Panc1 (cell line): Measurements from ENCODE around the gene USB1. TPM values are rescaled to one million over a fixed set of nuclear protein-coding genes. Genes with fewer than 3 reads are reported as not detected.
"Not testable (repeated sequence)": the region's sequence is repeated elsewhere in the genome, so short reads cannot be mapped to it uniquely, and the experiment has no call there.

Experiments used
- ATAC-seq: fragments of 200-7000 bp; cut with Tn5 transposase; 2 replicates; pipeline ENCODE4 v1.9.1; 2020; ENCODE audit warnings: mild to moderate bottlenecking, moderate library complexity
- BruUV-seq: library from RNA; stranded (reverse); fragments of 400-500 nt; replicated peaks from 2 replicates; lab custom pipeline; 2021; lab: Mats Ljungman, UMichigan
- CTCF ChIA-PET: fragments of 300-600 bp; sonication (Branson Sonifier 250); formaldehyde crosslinking; loops from one replicate; lab custom pipeline; 2022; ENCODE audit warnings: antibody characterized with exemption; lab: Charles Lee
- POLR2A ChIA-PET: fragments of 300-600 bp; sonication (Branson Sonifier 250); formaldehyde crosslinking; loops from one replicate; lab custom pipeline; 2022; ENCODE audit warnings: antibody characterized with exemption; lab: Charles Lee
- DNase-seq: peaks from one replicate; pipeline ENCODE4 v3.0.0-alpha.2; 2010; ENCODE audit warnings: low read depth, low spot score
- H3K27ac ChIP-seq: 2 replicates; pipeline ENCODE4 v1.5.1; 2011; ENCODE audit warnings: mild to moderate bottlenecking, low read length, inconsistent platforms
- H3K27me3 ChIP-seq: fragments of 200-500 bp; sonication (Bioruptor generic); 2 replicates; pipeline ENCODE4 v1.6.0; 2014; ENCODE audit warnings: low read length, inconsistent platforms; ENCODE audit not compliant: control insufficient read depth, insufficient read depth
- H3K36me3 ChIP-seq: fragments of 200-500 bp; sonication (Bioruptor generic); 2 replicates; pipeline ENCODE4 v1.5.1; 2014; ENCODE audit warnings: inconsistent platforms, mild to moderate bottlenecking, low read length, moderate library complexity; ENCODE audit not compliant: control insufficient read depth, insufficient read depth
- H3K4me1 ChIP-seq: 2 replicates; pipeline ENCODE4 v1.5.1; 2011; ENCODE audit warnings: inconsistent platforms, mild to moderate bottlenecking, low read length, moderate library complexity; ENCODE audit not compliant: control insufficient read depth, insufficient read depth
- H3K4me3 ChIP-seq, 2 experiments: 2 replicates each; pipeline ENCODE4 v1.5.1; 2011 to 2012; ENCODE audit warnings: low read depth in 2 of 2, low read length in 2 of 2, mild to moderate bottlenecking in 2 of 2, inconsistent platforms in 1 of 2, moderate library complexity in 1 of 2
- H3K9me3 ChIP-seq: fragments of 200-500 bp; sonication (Bioruptor generic); 2 replicates; pipeline ENCODE4 v1.5.1; 2014; ENCODE audit warnings: low read depth, mild to moderate bottlenecking, inconsistent platforms, low read length, moderate library complexity; ENCODE audit not compliant: control insufficient read depth, insufficient read depth
- POLR2AphosphoS5 ChIP-seq: IDR thresholded peaks from 2 replicates; pipeline ENCODE4 v1.6.1; 2012; ENCODE audit warnings: mild to moderate bottlenecking, low read depth, low read length, moderate library complexity
- SIN3A ChIP-seq: IDR thresholded peaks from 2 replicates; pipeline ENCODE4 v1.6.1; 2012; ENCODE audit warnings: low read depth, mild to moderate bottlenecking, low read length, moderate library complexity, borderline replicate concordance; ENCODE audit not compliant: insufficient read depth
- TCF7L2 ChIP-seq: IDR thresholded peaks from 2 replicates; pipeline ENCODE4 v1.6.1; 2011; ENCODE audit warnings: mild to moderate bottlenecking, low read depth, low read length, inconsistent platforms
- in situ Hi-C: cut with HindIII; loops from 2 replicates; pipeline ENCODE4 v1.10.0; 2016; ENCODE audit warnings: low sequenced_read_pairs, low pct_unique_long_range_greater_than_20kb
- intact Hi-C: fragments of 100-400 bp; cut with micrococcal nuclease; formaldehyde crosslinking; loops from one replicate; pipeline ENCODE4 v1.10.0; 2022; ENCODE audit not compliant: unreplicated experiment
- total RNA-seq: library from RNA; stranded (reverse); gene quantifications from one replicate; pipeline ENCODE4 v1.2.1, GENCODE V29; 2021; ENCODE audit not compliant: unreplicated experiment
- TF ChIP-seq, protein P1 (sequence below), 2 experiments: IDR thresholded peaks; 2 replicates each; pipeline ENCODE4 v1.6.1; 2011 to 2012; ENCODE audit warnings: low read depth in 2 of 2, control low read depth in 1 of 2, low read length in 1 of 2, mild to moderate bottlenecking in 1 of 2, moderate library complexity in 1 of 2; ENCODE audit not compliant: insufficient read depth in 1 of 2
- TF ChIP-seq, protein P2 (sequence below): fragments of 450-650 bp; IDR thresholded peaks from 2 replicates; pipeline ENCODE4 v1.5.1; 2017; ENCODE audit warnings: mild to moderate bottlenecking

The USB1 gene
- total RNA-seq, 1 experiment from 2014 or later = 58.2 TPM

DNA sequence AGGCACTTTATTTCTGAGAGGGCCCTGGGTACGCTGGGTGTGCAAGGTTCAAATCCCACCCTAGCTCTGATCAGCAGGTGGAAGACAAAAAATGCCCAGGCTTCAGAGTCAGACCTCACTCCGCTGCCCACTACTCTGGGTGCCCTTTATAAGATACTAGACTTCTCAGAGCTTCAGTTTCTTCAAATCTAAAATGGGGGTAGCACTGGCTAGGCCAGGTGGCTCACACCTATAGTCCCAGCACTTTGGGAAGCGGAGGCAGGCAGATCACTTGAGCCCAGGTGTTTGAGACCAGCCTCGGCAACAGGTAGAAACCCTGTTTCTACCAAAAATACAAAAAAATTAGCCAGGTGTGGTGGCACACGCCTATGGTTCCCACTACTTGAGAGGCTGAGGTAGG is 1.7 kb downstream of the USB1 start:
- BruUV-seq = no TSS peak
- ChIA-PET POLR2A (no interaction called here), CTCF (no interaction called here)
- Histone ChIP-seq H3K27ac (no peak overlapping the region), H3K27me3 (no peaks in the 10 kb centered on the region), H3K36me3 (no peaks in the 10 kb centered on the region), H3K4me1 (peaks cover 11% of the 10 kb centered on the region), H3K9me3 (no peaks in the 10 kb centered on the region), H3K4me3 (no peak overlapping the region)
- no peak for DNase-seq
- TF ChIP-seq, protein P1, sequence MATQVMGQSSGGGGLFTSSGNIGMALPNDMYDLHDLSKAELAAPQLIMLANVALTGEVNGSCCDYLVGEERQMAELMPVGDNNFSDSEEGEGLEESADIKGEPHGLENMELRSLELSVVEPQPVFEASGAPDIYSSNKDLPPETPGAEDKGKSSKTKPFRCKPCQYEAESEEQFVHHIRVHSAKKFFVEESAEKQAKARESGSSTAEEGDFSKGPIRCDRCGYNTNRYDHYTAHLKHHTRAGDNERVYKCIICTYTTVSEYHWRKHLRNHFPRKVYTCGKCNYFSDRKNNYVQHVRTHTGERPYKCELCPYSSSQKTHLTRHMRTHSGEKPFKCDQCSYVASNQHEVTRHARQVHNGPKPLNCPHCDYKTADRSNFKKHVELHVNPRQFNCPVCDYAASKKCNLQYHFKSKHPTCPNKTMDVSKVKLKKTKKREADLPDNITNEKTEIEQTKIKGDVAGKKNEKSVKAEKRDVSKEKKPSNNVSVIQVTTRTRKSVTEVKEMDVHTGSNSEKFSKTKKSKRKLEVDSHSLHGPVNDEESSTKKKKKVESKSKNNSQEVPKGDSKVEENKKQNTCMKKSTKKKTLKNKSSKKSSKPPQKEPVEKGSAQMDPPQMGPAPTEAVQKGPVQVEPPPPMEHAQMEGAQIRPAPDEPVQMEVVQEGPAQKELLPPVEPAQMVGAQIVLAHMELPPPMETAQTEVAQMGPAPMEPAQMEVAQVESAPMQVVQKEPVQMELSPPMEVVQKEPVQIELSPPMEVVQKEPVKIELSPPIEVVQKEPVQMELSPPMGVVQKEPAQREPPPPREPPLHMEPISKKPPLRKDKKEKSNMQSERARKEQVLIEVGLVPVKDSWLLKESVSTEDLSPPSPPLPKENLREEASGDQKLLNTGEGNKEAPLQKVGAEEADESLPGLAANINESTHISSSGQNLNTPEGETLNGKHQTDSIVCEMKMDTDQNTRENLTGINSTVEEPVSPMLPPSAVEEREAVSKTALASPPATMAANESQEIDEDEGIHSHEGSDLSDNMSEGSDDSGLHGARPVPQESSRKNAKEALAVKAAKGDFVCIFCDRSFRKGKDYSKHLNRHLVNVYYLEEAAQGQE (IDR thresholded peaks at IDR 0.05; ENCODE audit: insufficient read depth in 1 of 2, low read depth in 2 of 2, low read length in 1 of 2) = no peak
- TF ChIP-seq SIN3A (no peak), POLR2AphosphoS5 (no peak), TCF7L2 (no peak)
- TF ChIP-seq, protein P2, sequence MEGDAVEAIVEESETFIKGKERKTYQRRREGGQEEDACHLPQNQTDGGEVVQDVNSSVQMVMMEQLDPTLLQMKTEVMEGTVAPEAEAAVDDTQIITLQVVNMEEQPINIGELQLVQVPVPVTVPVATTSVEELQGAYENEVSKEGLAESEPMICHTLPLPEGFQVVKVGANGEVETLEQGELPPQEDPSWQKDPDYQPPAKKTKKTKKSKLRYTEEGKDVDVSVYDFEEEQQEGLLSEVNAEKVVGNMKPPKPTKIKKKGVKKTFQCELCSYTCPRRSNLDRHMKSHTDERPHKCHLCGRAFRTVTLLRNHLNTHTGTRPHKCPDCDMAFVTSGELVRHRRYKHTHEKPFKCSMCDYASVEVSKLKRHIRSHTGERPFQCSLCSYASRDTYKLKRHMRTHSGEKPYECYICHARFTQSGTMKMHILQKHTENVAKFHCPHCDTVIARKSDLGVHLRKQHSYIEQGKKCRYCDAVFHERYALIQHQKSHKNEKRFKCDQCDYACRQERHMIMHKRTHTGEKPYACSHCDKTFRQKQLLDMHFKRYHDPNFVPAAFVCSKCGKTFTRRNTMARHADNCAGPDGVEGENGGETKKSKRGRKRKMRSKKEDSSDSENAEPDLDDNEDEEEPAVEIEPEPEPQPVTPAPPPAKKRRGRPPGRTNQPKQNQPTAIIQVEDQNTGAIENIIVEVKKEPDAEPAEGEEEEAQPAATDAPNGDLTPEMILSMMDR = no peak
- in situ Hi-C loops (loop anchor here (25.0 kb wide), 1 partner anchor 109 kb away; no protein-coding TSS in a partner anchor), intact Hi-C loops (loop anchor here (10.0 kb wide), 1 partner anchor 248 kb away; no protein-coding TSS in a partner anchor)
- ATAC-seq = no peak

DNA sequence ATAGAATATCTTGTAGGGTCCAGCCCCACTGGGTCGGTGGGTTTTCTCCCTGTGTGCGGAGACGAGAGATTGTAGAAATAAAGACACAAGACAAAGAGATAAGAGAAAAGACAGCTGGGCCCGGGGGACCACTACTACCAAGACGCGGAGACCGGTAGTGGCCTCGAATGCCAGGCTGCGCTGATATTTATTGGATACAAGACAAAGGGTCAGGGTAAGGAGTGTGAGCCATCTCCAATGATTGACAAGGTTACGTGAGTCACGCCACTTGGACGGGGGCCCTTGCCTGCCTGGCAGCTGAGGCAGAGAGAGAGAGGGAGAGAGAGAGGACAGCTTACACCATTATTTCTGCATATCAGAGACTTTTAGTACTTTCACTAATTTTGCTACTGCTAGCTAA is 3.5 kb downstream of the USB1 start:
- H3K27me3 ChIP-seq, ATAC-seq, H3K36me3 ChIP-seq, H3K4me1 ChIP-seq, BruUV-seq, CTCF ChIA-PET, H3K4me3 ChIP-seq, H3K9me3 ChIP-seq, DNase-seq, H3K27ac ChIP-seq, POLR2A ChIA-PET: not testable (repeated sequence)
- intact Hi-C loops = loop anchor here (2.0 to 10.0 kb wide), 2 partner anchors 106 to 250 kb away; no protein-coding TSS in a partner anchor
- in situ Hi-C loops = loop anchor here (25.0 kb wide), 1 partner anchor 108 kb away; no protein-coding TSS in a partner anchor

DNA sequence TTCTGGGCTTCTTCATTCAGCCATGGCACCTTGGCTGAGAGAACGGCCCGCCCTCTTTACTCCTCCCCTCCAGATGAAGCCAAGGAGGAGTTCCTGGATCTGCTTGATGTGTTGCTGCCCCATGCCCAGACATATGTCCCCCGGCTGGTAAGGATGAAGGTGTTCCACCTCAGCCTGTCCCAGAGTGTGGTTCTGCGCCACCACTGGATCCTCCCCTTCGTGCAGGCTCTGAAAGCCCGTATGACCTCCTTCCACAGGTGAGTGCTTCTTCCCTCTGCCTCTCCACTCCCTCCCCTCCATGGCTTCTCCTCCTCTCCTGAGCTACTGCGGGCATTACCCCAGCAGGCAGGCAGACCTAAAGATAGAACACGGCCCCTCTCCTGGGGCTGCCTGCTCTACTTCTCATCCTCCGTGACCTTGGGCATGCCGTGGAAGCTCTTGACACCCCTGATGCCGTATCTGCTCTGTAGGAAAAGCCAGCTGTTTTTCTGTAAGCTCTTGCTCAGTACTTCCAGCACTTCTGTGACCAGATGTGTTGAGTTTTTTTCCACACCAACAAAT is 8.7 kb downstream of the USB1 start:
- in situ Hi-C loops (loop anchor here (25.0 kb wide), 1 partner anchor 102 kb away; no protein-coding TSS in a partner anchor), intact Hi-C loops (loop anchor here (10.0 kb wide), 1 partner anchor 255 kb away; no protein-coding TSS in a partner anchor)
- Histone ChIP-seq H3K27me3 (no peaks in the 10 kb centered on the region), H3K4me3 (no peak overlapping the region), H3K36me3 (no peaks in the 10 kb centered on the region; the same call in 1 of the 2 replicates), H3K27ac (no peak overlapping the region), H3K4me1 (no peaks in the 10 kb centered on the region), H3K9me3 (no peaks in the 10 kb centered on the region)
- DNase-seq = no peak
- ChIA-PET POLR2A (no interaction called here), CTCF (no interaction called here)
- ATAC-seq = no peak
- TF ChIP-seq SIN3A = no peak
- TF ChIP-seq, protein P1 (IDR thresholded peaks at IDR 0.05; ENCODE audit: insufficient read depth in 1 of 2, low read depth in 2 of 2, low read length in 1 of 2) = no peak
- BruUV-seq = no TSS peak
